ENCODE results near the gene RAP1GAP. TPM values are rescaled to one million over a fixed set of nuclear protein-coding genes. Genes with fewer than 3 reads are reported as not detected.

Gene RAP1GAP
- total and polyA plus RNA-seq, 9 of the 15 experiments (the other 6 are each of a cell fraction or from before 2014, with no cell fraction given) = 0.29 to 30.2 (median 19.2) TPM

GRCh38 chr1:21607549-21608529 is 61.3 kb downstream of the RAP1GAP start (continued):
- 0 out of 2 replicates have a peak, but pooled peaks have one; percentile 18 for TF ChIP-seq PYGO2 (tag; IDR thresholded peaks at IDR 0.05)
- no peak for TF ChIP-seq COPS2 (conservative IDR thresholded peaks at IDR 0.05)
- TF ChIP-seq CAMTA2 (CRISPR knock-in tag; conservative IDR thresholded peaks at IDR 0.05) = no peak
- no peak for TF ChIP-seq SNAPC5 (CRISPR knock-in tag; IDR thresholded peaks at IDR 0.05)
- no peak for TF ChIP-seq ZBED1 (IDR thresholded peaks at IDR 0.05)
- peak; percentile 82; the same call in 1 of the 2 replicates for TF ChIP-seq PHB (CRISPR knock-in tag; IDR thresholded peaks at IDR 0.05)
- no peak for TF ChIP-seq RNF219 (CRISPR knock-in tag; IDR thresholded peaks at IDR 0.05)
- TF ChIP-seq CREB1 (IDR thresholded peaks at IDR 0.05) = 0 out of 2 replicates have a peak, but pooled peaks have one; percentile 29
- no peak for TF ChIP-seq CREB1 (CRISPR knock-in tag; IDR thresholded peaks at IDR 0.05)
- TF ChIP-seq UBTF (IDR thresholded peaks at IDR 0.05; ENCODE audit: borderline replicate concordance in 1 of 2, low read depth in 2 of 2, low read length in 2 of 2) = peak in 1 of 2 experiments; percentile 28; a peak in 1 of 4 replicates
- TF ChIP-seq RB1 (IDR thresholded peaks at IDR 0.05; ENCODE audit: low read depth) = peak; percentile 66
- TF ChIP-seq ADNP (tag; IDR thresholded peaks at IDR 0.05) = no peak
- 0 out of 2 replicates have a peak, but pooled peaks have one; percentile 2 for TF ChIP-seq EP400 (IDR thresholded peaks at IDR 0.05)
- peak; percentile 81 for TF ChIP-seq EGR1 (conservative IDR thresholded peaks at IDR 0.05)
- no peak for TF ChIP-seq BDP1 (IDR thresholded peaks at IDR 0.05; ENCODE audit: insufficient read depth, insufficient read length)
- no peak for TF ChIP-seq ZBTB2 (IDR thresholded peaks at IDR 0.05)
- TF ChIP-seq NFIX (CRISPR knock-in tag; IDR thresholded peaks at IDR 0.05; ENCODE audit: low read depth) = no peak
- TF ChIP-seq HDAC6 (IDR thresholded peaks at IDR 0.05; ENCODE audit: low read depth, low read length) = no peak
- no peak for TF ChIP-seq ZNF639 (CRISPR knock-in tag; conservative IDR thresholded peaks at IDR 0.05 in 1 of 2, IDR thresholded peaks at IDR 0.05 in 1 of 2)
- TF ChIP-seq SAFB2 (IDR thresholded peaks at IDR 0.05; ENCODE audit: borderline replicate concordance, low read depth, low read length, severe bottlenecking) = no peak

Measured in K562 (cell line).